Stimulated activated CD8-positive, alpha-beta memory T cell treated with anti-CD3 and anti-CD28 coated beads, Interleukin-12 subunit alpha, Interleukin-12 subunit beta, amount 100 ng/mL, for 24 hours (primary cell): ENCODE measurements around the gene DARS2.
"Not testable (repeated sequence)": the region's sequence is repeated elsewhere in the genome, so short reads cannot be mapped to it uniquely, and the experiment has no call there.

Experiments used
- DNase-seq: peaks from one replicate; pipeline ENCODE4 v3.0.0-alpha.2; 2020; ENCODE audit errors: extremely low read depth

DARS2 gene

DNA sequence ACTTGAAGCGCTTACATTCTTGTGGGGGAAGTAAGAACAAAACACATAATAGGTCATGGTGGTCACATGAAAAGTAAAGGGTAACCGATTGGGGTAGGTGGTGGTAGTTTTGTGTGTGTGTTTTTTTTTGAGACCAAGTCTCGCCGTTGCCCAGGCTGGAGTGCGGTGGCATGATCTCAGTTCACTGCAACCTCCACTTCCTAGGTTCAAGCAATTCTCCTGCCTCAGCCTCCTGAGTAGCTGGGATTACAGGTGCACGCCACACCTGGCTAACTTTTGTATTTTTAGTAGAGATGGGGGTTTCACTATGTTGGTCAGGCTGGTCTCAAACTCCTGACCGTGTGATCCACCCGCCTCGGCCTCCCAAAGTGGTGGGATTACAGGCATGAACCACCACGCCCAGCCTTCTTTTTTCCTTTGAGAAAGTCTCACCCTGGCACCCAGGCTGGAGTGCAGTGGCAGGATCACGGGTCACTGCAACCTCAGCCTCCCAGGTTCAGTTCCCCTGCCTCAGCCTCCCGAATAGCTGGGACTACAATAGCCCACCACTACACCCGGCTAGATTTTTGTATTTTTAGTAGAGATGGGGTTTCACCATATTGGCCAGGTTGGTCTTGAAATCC is 37.8 kb downstream of the DARS2 start:
- DNase-seq: not testable (repeated sequence)

DNA sequence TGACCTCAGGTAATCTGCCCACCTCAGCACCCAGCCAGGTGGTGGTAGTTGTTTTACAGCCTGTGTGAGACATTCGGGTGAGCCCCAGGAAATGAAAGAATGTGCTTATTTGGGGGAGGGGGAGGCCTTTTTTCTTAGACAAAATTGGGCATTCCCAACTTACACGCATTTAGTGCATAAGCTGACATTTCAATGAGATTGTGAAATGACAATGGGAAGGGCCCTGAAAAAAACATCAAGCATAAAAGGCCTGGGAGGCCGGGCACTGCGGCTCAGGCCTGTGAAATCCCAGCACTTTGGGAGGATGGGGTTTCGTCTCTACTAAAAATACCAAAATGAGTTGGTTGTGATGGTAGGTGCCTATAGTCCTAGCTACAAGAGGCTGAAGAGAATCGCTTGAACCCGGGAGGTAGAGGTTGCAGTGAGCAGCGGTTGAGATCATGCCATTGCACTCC is 38.3 kb downstream of the DARS2 start:
- no peak for DNase-seq

DNA sequence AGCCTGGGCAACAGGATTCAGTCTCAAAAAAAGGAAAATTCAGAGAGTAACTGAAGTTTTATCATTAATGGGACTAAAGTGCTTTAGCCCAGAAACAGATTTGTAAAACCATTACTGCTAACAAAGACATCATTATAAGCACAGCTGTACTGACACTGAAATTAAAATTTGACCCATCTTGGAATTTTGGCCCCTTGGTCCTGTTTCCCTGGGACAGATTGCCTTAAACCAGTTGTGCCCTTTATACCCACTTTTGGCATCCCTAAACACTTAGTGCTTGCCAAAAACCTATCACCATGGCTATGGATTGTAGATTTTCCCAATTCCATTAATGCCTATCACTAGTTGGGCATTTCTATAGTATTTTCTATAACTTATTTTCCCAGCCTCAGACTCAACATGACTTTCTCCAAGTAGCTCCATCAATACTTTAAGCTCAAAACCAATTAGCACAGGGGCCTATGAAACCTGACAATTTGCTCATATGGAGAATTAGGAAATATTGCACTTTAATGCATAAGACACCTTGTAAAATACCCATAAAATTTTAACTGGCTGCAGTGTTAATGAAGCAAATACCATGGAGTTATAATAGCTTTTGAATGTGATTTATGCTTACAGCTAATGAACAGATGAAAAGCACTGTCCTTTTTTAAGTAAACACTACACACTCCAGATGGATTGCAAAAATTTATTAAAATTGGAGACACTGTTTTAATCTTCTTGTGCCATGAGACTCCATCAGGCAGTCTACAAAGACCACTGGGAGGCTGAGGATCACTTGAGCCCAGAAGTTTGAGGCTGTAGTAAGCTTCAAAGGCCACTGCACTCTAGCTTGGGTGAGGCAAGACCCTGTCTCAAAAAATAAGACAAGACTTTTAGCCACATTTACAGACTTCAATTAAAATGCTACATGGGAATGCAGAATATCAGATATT is 39.0 kb downstream of the DARS2 start:
- no peak for DNase-seq

DNA sequence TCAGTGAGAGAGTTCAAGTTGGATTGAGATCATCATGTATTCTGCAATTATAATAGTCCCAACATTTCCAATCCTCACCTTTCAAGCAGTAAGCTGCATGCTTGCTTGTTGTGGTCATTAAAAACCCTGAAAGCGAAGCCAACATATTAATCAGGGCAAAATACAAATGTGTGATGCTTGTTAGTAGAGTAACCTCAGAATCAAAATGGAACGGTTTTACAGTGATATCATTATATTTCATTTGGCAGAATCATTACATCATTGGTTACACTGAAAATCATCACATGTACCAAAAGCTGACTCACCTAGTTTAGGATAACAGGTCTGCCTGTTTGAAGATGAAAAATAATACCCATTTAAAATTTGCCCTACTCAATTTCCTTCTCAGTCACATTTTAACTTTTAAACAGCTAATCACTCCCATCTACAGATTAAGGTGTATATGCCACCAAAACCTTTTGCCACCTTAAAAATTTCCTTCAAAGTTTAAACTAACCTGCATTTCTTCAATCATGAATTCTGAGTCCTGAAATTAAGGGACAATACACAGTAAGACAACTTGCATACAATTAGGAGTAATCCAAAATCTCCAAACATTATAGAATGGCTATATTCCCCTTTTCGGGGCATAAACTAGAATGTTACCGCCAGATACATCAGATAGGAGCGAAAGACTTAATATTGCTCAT is 39.9 kb downstream of the DARS2 start:
- no peak for DNase-seq

DNA sequence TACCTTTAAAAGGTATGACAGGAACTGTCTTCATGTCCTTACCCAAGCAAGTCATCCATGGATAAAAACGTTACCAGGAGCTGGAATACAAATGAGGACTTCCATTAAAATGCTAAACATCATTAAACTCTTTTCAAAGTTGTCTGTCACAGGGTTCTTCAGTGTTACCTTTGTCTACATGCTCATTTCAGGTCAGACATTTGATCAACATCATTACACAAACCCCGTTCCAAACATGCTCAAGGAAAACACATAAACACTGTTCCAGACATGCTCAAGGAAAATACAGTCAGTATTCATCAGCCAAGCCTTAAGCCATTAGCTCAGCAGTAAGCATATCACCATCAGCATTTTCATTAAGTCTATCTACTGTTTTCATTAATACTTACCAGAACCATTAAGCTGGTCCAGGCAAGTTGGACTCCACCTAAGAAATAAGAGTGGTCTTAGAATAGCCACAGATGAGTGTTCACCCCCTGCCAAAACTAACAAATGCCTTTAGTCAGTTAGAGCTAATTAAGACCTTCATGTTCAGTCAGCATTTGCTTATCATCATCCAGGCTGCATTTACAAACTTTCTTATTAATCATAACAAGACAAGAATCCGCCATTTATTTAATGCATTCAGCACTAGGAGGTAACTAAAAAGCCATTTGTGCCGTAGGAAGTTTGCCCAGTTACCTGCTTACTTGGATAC is 41.1 kb downstream of the DARS2 start:
- no peak for DNase-seq

DNA sequence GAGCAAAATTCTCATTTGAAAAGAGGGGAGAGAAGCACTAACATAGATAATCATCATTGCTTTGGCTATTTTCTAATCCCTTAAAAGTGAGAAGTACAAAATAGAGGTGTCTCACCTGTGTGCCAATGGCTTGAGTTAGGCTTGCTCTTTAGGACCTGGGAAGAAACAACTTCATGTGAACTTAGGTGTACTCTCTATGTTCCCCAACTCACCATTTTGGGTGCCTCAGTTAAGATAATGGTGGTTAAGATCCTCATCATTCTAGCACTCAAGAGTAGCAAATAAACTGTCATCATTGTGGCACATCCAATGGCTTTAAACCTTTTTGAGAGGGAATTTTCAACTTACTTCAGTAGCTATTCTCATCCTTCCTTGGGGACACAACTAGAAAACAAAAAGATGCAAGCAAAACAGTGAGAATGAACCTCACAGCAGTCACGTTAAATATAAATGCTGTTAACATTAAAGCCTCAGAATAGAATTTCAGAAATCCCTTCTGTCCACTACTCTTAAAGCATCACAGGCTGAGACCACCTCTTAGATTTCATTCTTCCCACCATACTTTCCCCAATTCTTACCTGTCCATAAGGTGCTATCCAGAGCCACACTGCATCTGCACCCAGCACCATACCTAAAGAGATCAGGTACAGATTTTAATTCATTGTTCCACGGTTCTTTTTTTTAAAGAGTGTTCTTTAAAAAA is 42.1 kb downstream of the DARS2 start:
- no peak for DNase-seq

DNA sequence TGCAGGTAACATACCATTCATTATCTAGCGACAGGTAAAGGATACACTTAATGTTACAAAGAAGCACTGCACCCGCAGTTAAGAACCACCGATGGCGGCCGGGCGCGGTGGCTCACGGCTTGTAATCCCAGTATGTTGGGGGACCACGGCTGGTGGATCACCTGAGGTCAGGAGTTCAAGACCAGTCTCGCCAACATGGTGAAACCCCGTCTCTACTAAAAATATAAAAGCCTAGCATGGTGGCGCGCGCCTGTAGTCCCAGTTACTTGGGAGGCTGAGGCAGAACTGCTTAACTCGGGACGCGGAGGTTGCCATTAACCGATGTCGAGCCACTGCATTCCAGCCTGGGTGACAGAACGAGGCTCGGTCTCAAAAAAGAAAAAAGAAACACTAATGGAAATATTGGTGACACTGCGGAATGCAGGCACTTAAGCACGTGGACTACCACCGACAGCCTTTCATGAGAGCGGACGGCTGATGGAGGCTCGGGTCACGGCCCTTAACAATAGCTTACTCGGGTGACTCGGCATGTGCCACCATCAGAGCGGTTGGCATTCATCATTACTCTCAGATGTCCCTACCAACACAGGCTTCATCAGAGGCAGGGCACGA is 42.8 kb downstream of the DARS2 start:
- no peak for DNase-seq

DNA sequence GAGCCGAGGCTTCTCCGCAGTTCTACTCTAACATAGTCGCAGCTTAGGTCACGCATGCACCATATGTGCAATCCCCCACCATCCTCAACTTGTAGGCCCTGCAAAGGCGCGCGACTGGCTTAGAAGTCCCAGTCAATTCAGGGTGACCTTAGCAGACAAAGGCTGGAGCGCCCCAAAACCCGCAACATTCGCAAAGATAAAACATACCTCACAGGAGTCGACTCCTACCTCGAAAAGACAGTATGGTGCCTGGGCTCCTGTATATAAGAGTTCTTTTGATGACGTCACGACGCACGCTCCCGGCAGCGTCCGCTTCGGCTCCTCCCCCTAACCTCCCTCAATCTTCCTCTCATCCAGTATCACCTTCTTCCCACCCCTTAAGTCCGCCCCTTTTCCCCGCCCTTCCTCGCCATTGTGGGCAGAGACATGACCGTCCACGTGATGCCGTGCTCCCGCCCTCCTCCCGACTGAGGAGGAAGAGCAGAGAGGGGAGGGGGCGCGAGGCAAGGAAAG is 43.3 kb downstream of the DARS2 start, which contains the start of gene GAS5:
Gene GAS5 (minus strand): TSS at position 237 of the 513 bp plus-strand sequence.
- peak; percentile 98 for DNase-seq

DNA sequence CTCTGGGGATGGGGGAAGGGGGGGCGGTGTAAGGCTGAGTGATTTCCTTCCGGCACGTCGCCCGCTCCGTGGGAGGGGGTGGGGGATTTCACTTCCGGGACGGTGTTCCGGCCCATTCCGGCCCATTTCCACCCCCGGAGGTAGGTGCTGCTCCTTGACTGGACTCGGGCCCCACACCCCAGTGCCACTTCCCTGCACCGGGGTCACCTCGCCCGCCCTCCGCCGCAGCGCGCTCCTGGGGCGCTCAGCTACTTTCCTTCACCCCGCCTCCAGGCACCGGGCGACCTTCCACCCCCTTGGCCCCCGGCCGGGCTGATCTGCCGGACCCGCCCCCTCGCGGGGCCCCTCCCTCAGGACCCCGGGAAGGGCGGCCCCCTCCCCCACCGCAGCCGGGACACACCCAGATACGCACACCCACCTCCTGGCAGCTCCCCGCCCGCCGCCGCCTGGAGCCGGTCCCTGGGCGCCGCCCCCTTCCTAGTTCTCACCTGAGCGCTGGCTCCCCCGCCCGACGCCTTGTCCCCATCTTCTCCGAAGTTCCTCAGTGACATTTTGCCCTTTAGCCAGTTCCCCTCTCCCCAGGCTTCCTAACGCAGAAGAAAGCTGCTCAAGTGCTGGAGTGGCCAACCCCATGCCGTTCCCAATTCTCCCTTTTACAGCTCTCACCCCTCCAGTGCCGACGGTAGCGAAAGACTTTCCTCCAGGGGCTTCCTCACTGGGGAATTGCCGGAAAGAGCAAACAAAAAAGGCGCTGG is 44.0 kb downstream of the DARS2 start, which contains the start of gene ZBTB37:
Gene ZBTB37 (plus strand): TSS at position 115 of the 755 bp plus-strand sequence. CDS start 1,846 bp downstream, outside the sequence.
- peak; percentile 90 for DNase-seq

DNA sequence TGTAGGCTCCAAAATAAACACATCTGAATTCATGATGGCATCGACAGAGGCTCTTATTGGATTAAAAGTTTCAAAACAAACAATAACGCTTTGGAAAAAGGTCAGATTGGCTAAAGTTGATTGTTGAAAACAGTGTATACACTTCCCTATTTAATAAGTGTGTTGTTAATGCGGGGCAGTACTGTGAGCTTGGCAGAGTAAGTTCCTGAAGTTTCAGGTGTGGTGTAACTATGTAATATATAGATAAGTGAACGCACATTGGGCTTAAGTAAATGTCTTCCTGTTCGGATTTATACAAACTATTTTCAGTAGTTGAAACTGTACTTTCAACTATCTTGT is 44.5 kb downstream of the DARS2 start:
- no peak for DNase-seq

DNA sequence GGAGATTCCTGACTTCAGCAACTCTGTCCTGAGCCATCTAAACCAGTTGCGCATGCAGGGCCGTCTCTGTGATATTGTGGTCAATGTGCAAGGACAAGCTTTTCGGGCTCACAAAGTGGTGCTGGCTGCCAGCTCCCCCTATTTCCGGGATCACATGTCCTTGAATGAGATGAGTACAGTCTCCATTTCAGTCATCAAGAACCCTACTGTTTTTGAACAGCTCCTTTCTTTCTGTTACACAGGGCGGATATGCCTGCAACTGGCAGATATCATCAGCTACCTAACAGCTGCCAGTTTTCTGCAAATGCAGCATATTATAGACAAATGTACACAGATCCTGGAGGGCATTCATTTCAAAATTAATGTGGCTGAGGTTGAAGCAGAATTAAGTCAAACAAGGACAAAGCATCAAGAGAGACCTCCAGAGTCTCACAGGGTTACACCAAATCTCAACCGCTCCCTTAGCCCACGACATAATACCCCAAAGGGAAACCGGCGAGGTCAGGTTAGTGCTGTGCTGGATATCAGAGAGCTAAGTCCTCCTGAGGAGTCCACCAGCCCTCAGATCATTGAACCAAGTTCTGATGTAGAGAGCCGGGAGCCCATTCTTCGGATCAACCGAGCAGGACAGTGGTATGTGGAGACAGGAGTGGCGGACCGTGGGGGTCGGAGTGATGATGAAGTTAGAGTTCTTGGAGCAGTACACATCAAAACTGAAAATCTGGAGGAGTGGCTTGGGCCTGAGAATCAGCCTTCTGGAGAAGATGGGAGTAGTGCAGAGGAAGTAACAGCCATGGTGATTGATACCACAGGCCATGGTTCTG is 46.0 kb downstream of the DARS2 start:
- no peak for DNase-seq

DNA sequence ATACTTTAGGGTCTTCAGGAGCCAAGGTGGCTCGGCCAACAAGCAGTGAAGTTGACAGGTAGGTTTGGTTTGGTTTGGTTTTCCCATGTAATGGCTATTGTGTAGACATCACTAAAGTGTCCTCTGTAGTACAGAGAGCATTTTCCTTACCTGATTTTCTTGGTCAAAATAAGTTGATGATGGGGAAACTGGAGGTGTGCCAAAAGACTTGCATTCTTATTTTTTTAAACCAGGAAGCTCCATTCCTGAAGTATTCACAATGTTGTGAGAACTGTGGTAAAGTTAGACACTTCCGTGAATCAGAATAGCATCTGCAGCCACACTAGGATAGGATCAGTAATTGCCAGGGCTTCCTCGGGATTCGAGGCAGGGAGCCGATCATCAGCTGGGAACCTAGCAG is 46.6 kb downstream of the DARS2 start:
- no peak for DNase-seq

DNA sequence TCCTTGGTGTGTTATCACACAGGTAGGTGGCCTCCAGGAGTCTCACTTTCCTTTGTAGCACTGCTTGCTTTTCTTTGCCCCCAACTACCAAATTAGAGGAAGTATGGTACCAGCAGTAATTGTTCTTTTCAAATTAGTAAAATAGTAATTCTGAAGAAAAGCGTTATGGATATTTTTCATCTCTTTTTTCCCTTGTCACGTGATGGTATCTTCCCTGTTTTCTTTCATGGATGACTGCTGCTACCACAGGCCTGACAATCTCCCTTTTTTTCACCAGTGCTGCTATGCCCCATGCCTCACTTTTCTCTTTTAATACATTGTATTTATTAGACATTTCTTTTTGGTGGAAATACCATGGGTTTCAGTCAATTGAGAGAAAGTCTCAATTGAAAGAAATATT is 47.0 kb downstream of the DARS2 start:
- no peak for DNase-seq

DNA sequence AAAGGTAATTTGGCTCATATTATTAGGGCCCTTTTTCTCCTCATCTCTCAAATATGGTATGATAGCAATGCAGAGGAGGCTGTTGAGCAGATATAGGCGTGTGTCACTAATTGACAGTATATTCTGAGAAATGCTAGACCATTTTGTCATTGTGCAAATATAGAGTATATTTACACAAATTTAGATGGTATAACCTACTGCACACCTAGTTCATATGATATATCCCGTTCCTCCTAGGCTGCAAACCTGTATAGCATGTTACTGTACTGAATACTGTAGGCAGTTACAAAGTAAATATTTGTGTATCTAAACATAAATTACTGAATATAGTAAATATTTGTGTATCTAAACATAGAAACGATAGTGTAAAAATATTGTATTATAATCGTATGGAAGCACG is 52.3 kb downstream of the DARS2 start:
- DNase-seq: no peak

DNA sequence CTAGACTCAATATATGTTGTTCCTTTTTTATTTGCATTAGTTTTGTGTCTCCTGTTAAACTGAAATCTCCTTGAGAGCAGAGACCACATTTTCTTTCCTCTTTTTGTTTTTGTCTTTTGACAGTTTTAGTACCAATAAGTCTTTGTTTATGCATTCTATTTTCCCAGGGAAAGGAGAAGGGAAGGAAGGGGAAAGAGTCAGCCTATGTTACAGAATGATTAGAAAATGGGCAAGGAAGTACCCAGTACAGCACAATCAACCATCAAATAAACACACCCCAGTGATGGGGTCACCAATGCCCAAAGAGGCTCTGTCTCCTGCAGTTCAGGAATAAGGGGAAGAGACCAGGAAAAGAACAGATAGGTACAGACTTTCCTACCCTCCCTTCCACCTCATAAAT is 53.8 kb downstream of the DARS2 start:
- no peak for DNase-seq

DNA sequence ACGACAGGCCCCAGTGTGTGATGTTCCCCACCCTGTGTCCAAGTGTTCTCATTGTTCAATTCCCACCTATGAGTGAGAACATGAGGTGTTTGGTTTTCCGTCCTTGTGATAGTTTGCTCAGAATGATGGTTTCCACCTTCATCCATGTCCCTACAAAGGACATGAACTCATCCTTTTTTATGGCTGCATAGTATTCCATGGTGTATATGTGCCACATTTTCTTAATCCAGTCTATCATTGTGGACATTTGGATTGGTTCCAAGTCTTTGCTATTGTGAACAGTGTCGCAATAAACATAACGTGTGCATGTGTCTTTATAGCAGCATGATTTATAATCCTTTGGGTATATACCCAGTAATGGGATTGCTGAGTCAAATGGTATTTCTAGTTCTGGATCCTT is 56.6 kb downstream of the DARS2 start:
- DNase-seq: not testable (repeated sequence)

DNA sequence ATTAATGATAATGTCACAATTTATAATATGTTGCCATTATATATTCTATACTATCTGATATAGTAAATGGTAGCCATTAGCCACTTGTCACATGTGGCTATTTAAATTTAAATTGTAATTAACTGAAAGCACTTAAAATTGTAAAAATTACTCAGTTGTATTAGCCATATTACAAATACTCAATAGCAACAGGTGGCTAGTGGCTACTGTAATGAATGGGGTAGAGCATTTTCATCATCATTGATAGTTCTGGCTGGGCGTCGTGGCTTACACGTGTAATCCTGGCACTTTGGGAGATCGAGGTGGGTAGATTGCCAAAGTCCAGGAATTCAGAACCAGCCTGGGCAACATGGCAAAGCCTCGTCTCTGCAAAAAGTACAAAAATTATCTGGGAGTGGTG is 60.2 kb downstream of the DARS2 start:
- DNase-seq: no peak

DNA sequence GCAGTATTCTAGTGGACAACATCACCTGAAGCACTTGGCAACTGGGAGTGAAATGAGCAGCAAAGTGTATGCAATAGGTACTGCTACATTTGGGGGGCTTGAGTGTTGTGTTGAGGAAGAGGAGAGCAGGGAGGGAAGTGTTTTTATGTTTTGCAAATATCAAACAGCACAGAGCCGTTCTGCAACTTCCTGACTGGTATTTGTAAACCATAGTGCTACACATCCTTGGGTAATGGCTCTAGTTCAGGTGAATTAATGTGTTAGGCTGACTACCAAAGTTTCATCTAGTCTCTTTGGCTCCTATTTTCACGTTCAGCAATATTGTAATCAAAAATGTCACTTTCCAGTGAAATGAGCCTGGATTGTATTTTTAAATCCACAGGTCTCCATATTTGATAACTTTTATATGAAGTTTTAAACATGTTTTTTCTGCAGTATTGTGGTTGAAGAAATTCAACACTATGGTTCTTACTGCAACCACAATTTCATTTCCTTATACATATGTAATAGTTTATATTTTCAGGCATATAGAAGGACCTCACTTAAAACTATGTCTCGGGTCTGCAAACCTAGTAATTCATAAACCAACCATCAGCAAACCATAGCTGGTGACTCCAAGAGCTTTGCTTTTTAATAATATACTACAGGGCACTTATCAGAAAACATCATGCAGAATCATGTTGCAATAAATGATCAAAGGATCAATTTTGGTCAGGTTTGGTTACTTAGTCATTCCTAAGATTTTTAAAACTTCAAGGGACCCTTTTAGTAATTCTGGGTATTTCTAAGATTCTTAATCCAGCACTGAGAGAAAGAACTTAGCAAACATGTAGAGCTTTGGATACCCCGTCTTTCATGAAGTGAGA is 62.5 kb downstream of the DARS2 start:
- no peak for DNase-seq
